GM12891 (cell line): ENCODE data around the gene ALDH4A1.

Source experiments
- PAX5 ChIP-seq: IDR thresholded peaks from 2 replicates; pipeline ENCODE4 v1.6.1; 2011; ENCODE audit warnings: low read length, moderate library complexity, mild to moderate bottlenecking; ENCODE audit not compliant: insufficient read depth, severe bottlenecking
- POLR2A ChIP-seq: IDR thresholded peaks from 2 replicates; pipeline ENCODE4 v1.6.1; 2011; ENCODE audit warnings: low read depth, low read length, control low read depth
- POLR2AphosphoS5 ChIP-seq: IDR thresholded peaks from 2 replicates; pipeline ENCODE4 v1.6.1; 2011; ENCODE audit warnings: low read depth, low read length, control low read depth
- SPI1 ChIP-seq: IDR thresholded peaks from 2 replicates; pipeline ENCODE4 v1.6.1; 2011; ENCODE audit warnings: low read depth, low read length, control low read depth

- TF ChIP-seq PAX5, result no peak
- no peak for TF ChIP-seq POLR2AphosphoS5
- no peak for TF ChIP-seq POLR2A
- TF ChIP-seq SPI1, result no peak
Measured at GRCh38 chr1:18915341-18915740, 13.0 kb upstream of the ALDH4A1 start.
